Measurements from ENCODE around the gene FERMT3. TPM values are rescaled to one million over a fixed set of nuclear protein-coding genes. Genes with fewer than 3 reads are reported as not detected.

Gene FERMT3
- total RNA-seq, 1 donor from 2014 or later = 2.8 TPM

DNA sequence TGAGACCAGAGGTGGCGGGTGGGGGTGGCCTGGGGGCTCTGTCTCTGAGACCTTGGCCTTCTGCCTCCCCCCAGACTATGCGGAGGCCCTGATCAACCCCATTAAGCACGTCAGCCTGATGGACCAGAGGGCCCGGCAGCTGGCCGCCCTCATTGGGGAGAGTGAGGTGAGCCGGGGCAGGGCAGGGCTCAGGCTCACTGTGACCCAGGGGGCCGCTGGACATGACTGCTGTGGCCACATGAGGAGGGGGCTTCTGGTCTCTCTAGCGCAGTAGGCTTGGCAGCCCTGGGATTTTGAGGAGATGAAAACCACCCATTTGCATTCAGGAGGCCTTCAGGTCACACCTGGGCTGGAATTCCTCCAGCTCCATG, 57.4 kb downstream of the FERMT3 start:
- Mint-ChIP-seq H3K9me3 (no peaks in the 10 kb centered on the region), H3K27me3 (ENCODE audit: low read depth) (no peaks in the 10 kb centered on the region), H3K36me3 (ENCODE audit: low read depth) (peaks cover 13% of the 10 kb centered on the region), H3K4me1 (peaks cover 18% of the 10 kb centered on the region), H3K4me3 (peak overlapping the region; percentile 38), H3K27ac (ENCODE audit: unreplicated experiment) (no peak overlapping the region)
- TF ChIP-seq, protein P1, sequence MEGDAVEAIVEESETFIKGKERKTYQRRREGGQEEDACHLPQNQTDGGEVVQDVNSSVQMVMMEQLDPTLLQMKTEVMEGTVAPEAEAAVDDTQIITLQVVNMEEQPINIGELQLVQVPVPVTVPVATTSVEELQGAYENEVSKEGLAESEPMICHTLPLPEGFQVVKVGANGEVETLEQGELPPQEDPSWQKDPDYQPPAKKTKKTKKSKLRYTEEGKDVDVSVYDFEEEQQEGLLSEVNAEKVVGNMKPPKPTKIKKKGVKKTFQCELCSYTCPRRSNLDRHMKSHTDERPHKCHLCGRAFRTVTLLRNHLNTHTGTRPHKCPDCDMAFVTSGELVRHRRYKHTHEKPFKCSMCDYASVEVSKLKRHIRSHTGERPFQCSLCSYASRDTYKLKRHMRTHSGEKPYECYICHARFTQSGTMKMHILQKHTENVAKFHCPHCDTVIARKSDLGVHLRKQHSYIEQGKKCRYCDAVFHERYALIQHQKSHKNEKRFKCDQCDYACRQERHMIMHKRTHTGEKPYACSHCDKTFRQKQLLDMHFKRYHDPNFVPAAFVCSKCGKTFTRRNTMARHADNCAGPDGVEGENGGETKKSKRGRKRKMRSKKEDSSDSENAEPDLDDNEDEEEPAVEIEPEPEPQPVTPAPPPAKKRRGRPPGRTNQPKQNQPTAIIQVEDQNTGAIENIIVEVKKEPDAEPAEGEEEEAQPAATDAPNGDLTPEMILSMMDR (conservative IDR thresholded peaks at IDR 0.05) = no peak
- DNase-seq (ENCODE audit: low read depth, low spot score) = no peak

DNA sequence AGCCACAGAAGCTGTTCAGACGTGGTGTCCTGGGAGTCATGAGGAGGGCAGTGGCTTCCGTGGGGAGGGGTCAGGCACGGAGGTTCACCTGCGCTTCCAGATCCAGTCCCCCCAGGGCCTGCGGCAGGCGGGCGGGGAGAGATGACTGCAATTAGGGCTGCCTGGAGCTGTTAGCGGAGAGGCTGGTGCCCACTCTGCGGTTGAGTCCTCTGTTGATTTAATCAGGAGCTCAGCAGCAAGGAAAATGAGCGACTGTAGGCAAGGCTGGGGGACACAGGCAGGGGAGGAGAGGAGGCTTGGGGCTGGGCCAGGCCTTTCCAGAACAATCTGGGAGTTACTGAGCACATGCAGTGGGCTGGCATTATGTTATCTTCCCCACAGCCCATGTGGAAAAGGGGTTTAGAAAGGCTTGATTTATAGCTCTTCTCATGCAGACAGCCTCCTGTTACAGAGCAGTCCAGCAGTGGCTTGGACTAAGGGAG, 57.9 kb downstream of the FERMT3 start:
- no peak overlapping the region for H3K27ac Mint-ChIP-seq (ENCODE audit: unreplicated experiment)
- no peak for DNase-seq (ENCODE audit: low read depth, low spot score)

DNA sequence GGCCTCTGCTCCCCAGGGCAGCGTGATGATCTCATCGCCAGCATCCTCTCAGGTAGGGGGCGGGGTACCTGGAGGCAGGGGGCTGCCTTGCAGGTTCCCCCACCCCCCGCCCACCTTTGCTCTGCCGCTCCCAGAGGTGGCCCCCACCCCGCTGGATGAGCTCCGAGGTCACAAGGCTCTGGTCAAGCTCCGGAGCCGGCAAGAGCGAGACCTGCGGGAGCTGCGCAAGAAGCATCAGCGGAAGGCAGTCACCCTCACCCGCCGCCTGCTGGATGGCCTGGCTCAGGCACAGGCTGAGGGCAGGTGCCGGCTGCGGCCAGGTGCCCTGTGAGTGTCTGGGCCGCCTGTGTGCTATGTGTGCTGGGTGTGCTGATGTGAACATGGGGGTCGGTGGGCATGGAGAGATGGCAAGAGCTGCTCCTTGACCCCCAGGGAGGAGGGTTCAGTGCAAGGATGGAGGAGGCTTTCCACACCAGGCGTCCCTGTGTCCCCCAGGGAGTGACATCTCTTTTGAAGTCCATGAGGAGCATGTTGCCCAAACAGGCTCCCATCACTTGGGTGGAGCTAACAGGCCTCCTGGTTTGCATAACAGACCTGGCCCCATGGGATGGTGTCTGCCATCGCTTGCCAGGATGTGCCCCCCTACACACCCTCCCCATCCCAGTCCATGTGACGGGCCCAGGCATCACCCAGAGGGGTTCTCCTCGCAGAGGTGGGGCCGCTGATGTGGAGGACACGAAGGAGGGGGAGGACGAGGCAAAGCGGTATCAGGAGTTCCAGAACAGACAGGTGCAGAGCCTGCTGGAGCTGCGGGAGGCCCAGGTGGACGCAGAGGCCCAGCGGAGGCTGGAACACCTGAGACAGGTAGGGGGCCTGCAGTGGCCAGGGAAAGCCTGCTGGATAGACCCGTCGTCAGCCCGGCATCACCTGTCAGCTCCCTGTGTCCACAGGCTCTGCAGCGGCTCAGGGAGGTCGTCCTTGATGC, 58.9 kb downstream of the FERMT3 start:
- Mint-ChIP-seq H3K27me3 (ENCODE audit: low read depth) (peaks cover 7% of the 10 kb centered on the region), H3K4me3 (peak overlapping the region; percentile 67), H3K36me3 (ENCODE audit: low read depth) (peaks cover 5% of the 10 kb centered on the region), H3K27ac (ENCODE audit: unreplicated experiment) (no peak overlapping the region), H3K4me1 (peaks cover 24% of the 10 kb centered on the region), H3K9me3 (no peaks in the 10 kb centered on the region)
- TF ChIP-seq, protein P1 (conservative IDR thresholded peaks at IDR 0.05) = no peak
- no peak for DNase-seq (ENCODE audit: low read depth, low spot score)

More for the DNA sequence above, 57.9 kb downstream of the FERMT3 start:
- Mint-ChIP-seq H3K27me3 (ENCODE audit: low read depth) (no peaks in the 10 kb centered on the region), H3K4me3 (peak overlapping the region; percentile 38), H3K4me1 (peaks cover 20% of the 10 kb centered on the region), H3K36me3 (ENCODE audit: low read depth) (peaks cover 10% of the 10 kb centered on the region), H3K9me3 (no peaks in the 10 kb centered on the region)
- TF ChIP-seq, protein P1 (conservative IDR thresholded peaks at IDR 0.05) = no peak

DNA sequence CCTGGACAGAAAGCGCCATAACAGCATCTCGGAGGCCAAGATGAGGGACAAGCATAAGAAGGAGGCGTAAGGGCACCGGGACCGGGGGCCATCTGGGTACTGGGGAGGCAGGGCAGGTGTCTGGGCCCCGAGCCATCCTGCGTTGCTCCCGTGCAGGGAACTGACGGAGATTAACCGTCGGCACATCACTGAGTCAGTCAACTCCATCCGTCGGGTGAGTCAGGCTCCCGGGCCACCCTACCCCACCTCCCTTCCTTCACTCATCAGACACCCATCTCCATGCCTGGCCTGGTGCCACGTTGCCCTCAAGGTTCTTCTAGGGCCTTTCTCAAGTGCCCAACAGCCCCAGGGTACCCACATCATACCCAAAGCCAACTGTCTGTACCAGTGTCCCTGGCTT, 59.8 kb downstream of the FERMT3 start:
- TF ChIP-seq, protein P1 (conservative IDR thresholded peaks at IDR 0.05) = no peak
- H3K27me3 Mint-ChIP-seq (ENCODE audit: low read depth) = peaks cover 7% of the 10 kb centered on the region
- peaks cover 5% of the 10 kb centered on the region for H3K36me3 Mint-ChIP-seq (ENCODE audit: low read depth)
- H3K4me3 Mint-ChIP-seq = peak overlapping the region; percentile 67
- peaks cover 25% of the 10 kb centered on the region for H3K4me1 Mint-ChIP-seq
- H3K27ac Mint-ChIP-seq (ENCODE audit: unreplicated experiment) = no peak overlapping the region
- DNase-seq (ENCODE audit: low read depth, low spot score) = no peak
- H3K9me3 Mint-ChIP-seq = no peaks in the 10 kb centered on the region

DNA sequence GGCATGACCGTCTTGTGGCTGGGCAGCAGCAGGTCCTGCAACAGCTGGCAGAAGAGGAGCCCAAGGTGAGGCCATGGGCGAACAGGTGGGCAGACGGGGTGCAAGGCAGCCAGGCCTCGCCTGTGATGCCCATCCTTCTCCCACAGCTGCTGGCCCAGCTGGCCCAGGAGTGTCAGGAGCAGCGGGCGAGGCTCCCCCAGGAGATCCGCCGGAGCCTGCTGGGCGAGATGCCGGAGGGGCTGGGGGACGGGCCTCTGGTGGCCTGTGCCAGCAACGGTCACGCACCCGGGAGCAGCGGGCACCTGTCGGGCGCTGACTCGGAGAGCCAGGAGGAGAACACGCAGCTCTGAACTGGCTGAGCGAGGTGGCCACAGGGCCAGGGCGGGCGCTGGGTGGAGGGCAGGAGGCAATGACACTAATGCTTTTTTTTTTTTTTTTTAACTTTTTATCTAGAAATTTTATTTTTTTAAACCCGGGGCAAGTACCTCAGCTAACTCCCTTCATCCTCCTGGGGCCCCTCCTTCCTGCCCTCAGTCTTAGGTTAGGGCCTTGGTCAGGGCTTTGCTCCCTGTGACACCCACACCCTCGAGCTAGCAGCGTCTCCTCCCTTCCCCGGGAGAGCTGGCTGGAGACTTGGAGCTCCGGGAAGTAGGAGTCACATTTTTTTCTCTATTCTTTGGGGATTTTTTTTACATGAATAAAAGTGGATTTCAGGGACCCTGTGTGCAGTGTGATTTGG, 60.9 kb downstream of the FERMT3 start:
- Mint-ChIP-seq H3K4me3 (peak overlapping the region; percentile 68), H3K9me3 (no peaks in the 10 kb centered on the region), H3K27ac (ENCODE audit: unreplicated experiment) (no peak overlapping the region), H3K4me1 (peaks cover 31% of the 10 kb centered on the region), H3K36me3 (ENCODE audit: low read depth) (peaks cover 5% of the 10 kb centered on the region), H3K27me3 (ENCODE audit: low read depth) (peaks cover 7% of the 10 kb centered on the region)
- TF ChIP-seq, protein P1 (conservative IDR thresholded peaks at IDR 0.05) = no peak
- no peak for DNase-seq (ENCODE audit: low read depth, low spot score)
